ENCODE results near the gene PCDHB4. TPM values are rescaled to one million over a fixed set of nuclear protein-coding genes. Genes with fewer than 3 reads are reported as not detected.
"Not testable (repeated sequence)": the region's sequence is repeated elsewhere in the genome, so short reads cannot be mapped to it uniquely, and the experiment has no call there.

The PCDHB4 gene
- total RNA-seq, 1 experiment from 2014 or later, result 0.09 TPM

GRCh38 chr5:141149812-141150211, 28.2 kb downstream of the PCDHB4 start, which contains the start of gene PCDHB6:
PCDHB6 (plus strand) TSS chr5:141150057; CDS start chr5:141150258, 201 bp downstream.
- ChIA-PET POLR2A (ENCODE audit: unreplicated experiment) (no interaction called here), CTCF (no interaction called here)
- Histone ChIP-seq H3K79me2 (ENCODE audit: low read depth) (no peaks in the 10 kb centered on the region), H4K20me1 (ENCODE audit: insufficient read depth) (no peaks in the 10 kb centered on the region), H2AFZ (no peak within 1 kb of the TSS), H3K27ac (no peak within 1 kb of the TSS), H3K4me2 (no peak within 1 kb of the TSS), H3K4me3 (no peak within 1 kb of the TSS), H3F3A (ENCODE audit: insufficient read depth, low read depth) (no peaks in the 10 kb centered on the region), H3K4me1 (replicated peaks; ENCODE audit: insufficient read depth) (no peaks in the 10 kb centered on the region), H3K27me3 (ENCODE audit: insufficient read depth, low read depth) (no peaks in the 10 kb centered on the region), H3K9me3 (ENCODE audit: insufficient read depth, low read depth) (no peaks in the 10 kb centered on the region), H3K36me3 (ENCODE audit: low read depth) (no peaks in the 10 kb centered on the region), H3K9me2 (ENCODE audit: insufficient read depth) (no peaks in the 10 kb centered on the region)
- no peak for DNase-seq
- intact Hi-C loops (cut with micrococcal nuclease; ENCODE audit: unreplicated experiment), result no loop called here
- no TSS peak for BruUV-seq (replicated peaks)
- no peak; the same call in 1 of the 2 replicates for TF ChIP-seq CTCF (conservative IDR thresholded peaks at IDR 0.05)
- TF ChIP-seq EZH2 (IDR thresholded peaks at IDR 0.05; ENCODE audit: low read depth), result no peak

- intact Hi-C loops (cut with micrococcal nuclease; ENCODE audit: unreplicated experiment), result no loop called here
- CTCF ChIA-PET, result interaction anchor here (0.7 kb wide), 1 partner anchor 10 kb away, joined by 4 read pairs; no protein-coding TSS in a partner anchor
These were observed 28.8 kb downstream of the PCDHB4 start for GRCh38 chr5:141150224-141150992.

GRCh38 chr5:141150993-141151325, 29.3 kb downstream of the PCDHB4 start:
- ChIA-PET CTCF (interaction anchor here (0.7 kb wide), 1 partner anchor 9 kb away, joined by 4 read pairs; no protein-coding TSS in a partner anchor), POLR2A (ENCODE audit: unreplicated experiment) (no interaction called here)
- Histone ChIP-seq H4K20me1 (ENCODE audit: insufficient read depth) (no peaks in the 10 kb centered on the region), H3K4me3 (no peak overlapping the region), H3F3A (ENCODE audit: insufficient read depth, low read depth) (no peaks in the 10 kb centered on the region), H3K27me3 (ENCODE audit: insufficient read depth, low read depth) (no peaks in the 10 kb centered on the region), H3K27ac (no peak overlapping the region), H3K9me2 (ENCODE audit: insufficient read depth) (no peaks in the 10 kb centered on the region), H3K4me2 (no peak overlapping the region), H3K79me2 (ENCODE audit: low read depth) (no peaks in the 10 kb centered on the region), H3K4me1 (replicated peaks; ENCODE audit: insufficient read depth) (no peaks in the 10 kb centered on the region), H3K36me3 (ENCODE audit: low read depth) (no peaks in the 10 kb centered on the region), H2AFZ (no peak overlapping the region), H3K9me3 (ENCODE audit: insufficient read depth, low read depth) (no peaks in the 10 kb centered on the region)
- no peak for DNase-seq
- BruUV-seq (replicated peaks), result no TSS peak
- TF ChIP-seq EZH2 (IDR thresholded peaks at IDR 0.05; ENCODE audit: low read depth) (no peak), CTCF (conservative IDR thresholded peaks at IDR 0.05) (no peak)
- intact Hi-C loops (cut with micrococcal nuclease; ENCODE audit: unreplicated experiment), result no loop called here

More at GRCh38 chr5:141150224-141150992, 28.8 kb downstream of the PCDHB4 start:
- H3K79me2 ChIP-seq (ENCODE audit: low read depth), result no peaks in the 10 kb centered on the region
- no peak for DNase-seq
- no peak overlapping the region for H3K27ac ChIP-seq
- H4K20me1 ChIP-seq (ENCODE audit: insufficient read depth), result no peaks in the 10 kb centered on the region
- H3K4me2 ChIP-seq, result no peak overlapping the region
- no peaks in the 10 kb centered on the region for H3F3A ChIP-seq (ENCODE audit: insufficient read depth, low read depth)
- H3K4me3 ChIP-seq, result no peak overlapping the region
- BruUV-seq (replicated peaks), result no TSS peak
- POLR2A ChIA-PET (ENCODE audit: unreplicated experiment), result no interaction called here
- no peaks in the 10 kb centered on the region for H3K36me3 ChIP-seq (ENCODE audit: low read depth)
- no peaks in the 10 kb centered on the region for H3K4me1 ChIP-seq (replicated peaks; ENCODE audit: insufficient read depth)
- no peak for TF ChIP-seq EZH2 (IDR thresholded peaks at IDR 0.05; ENCODE audit: low read depth)
- no peak for TF ChIP-seq CTCF (conservative IDR thresholded peaks at IDR 0.05)
- H3K27me3 ChIP-seq (ENCODE audit: insufficient read depth, low read depth), result no peaks in the 10 kb centered on the region
- H2AFZ ChIP-seq, result no peak overlapping the region
- H3K9me2 ChIP-seq (ENCODE audit: insufficient read depth), result no peaks in the 10 kb centered on the region
- H3K9me3 ChIP-seq (ENCODE audit: insufficient read depth, low read depth), result no peaks in the 10 kb centered on the region

- H3F3A ChIP-seq (ENCODE audit: insufficient read depth, low read depth); H3K4me3 ChIP-seq; intact Hi-C loops (cut with micrococcal nuclease; ENCODE audit: unreplicated experiment); H3K27ac ChIP-seq; H3K36me3 ChIP-seq (ENCODE audit: low read depth); CTCF ChIA-PET; H3K79me2 ChIP-seq (ENCODE audit: low read depth); H3K27me3 ChIP-seq (ENCODE audit: insufficient read depth, low read depth); H2AFZ ChIP-seq; POLR2A ChIA-PET (ENCODE audit: unreplicated experiment); H3K4me1 ChIP-seq (replicated peaks; ENCODE audit: insufficient read depth); DNase-seq; H3K4me2 ChIP-seq; BruUV-seq (replicated peaks); H3K9me2 ChIP-seq (ENCODE audit: insufficient read depth); H4K20me1 ChIP-seq (ENCODE audit: insufficient read depth); H3K9me3 ChIP-seq (ENCODE audit: insufficient read depth, low read depth): not testable (repeated sequence)
These were observed 30.0 kb downstream of the PCDHB4 start for GRCh38 chr5:141151632-141152031.

GRCh38 chr5:141152096-141152495, 30.5 kb downstream of the PCDHB4 start:
- H3K9me2 ChIP-seq (ENCODE audit: insufficient read depth); H3K4me3 ChIP-seq; H3K27ac ChIP-seq; H3K4me2 ChIP-seq; intact Hi-C loops (cut with micrococcal nuclease; ENCODE audit: unreplicated experiment); H2AFZ ChIP-seq; POLR2A ChIA-PET (ENCODE audit: unreplicated experiment); H3K36me3 ChIP-seq (ENCODE audit: low read depth); BruUV-seq (replicated peaks); H3F3A ChIP-seq (ENCODE audit: insufficient read depth, low read depth); DNase-seq; CTCF ChIA-PET; H3K79me2 ChIP-seq (ENCODE audit: low read depth); H3K4me1 ChIP-seq (replicated peaks; ENCODE audit: insufficient read depth); H3K9me3 ChIP-seq (ENCODE audit: insufficient read depth, low read depth); H4K20me1 ChIP-seq (ENCODE audit: insufficient read depth); H3K27me3 ChIP-seq (ENCODE audit: insufficient read depth, low read depth): not testable (repeated sequence)
